GM18867 (cell line): ENCODE results near the gene OR5C1.
"Not testable (repeated sequence)": the region's sequence is repeated elsewhere in the genome, so short reads cannot be mapped to it uniquely, and the experiment has no call there.

ENCODE experiments used
- ATAC-seq: cut with Tn5 transposase; IDR thresholded peaks from one replicate; pipeline ENCODE4 v1.9.1; 2021; ENCODE audit warnings: mild to moderate bottlenecking, moderate library complexity; ENCODE audit not compliant: unreplicated experiment

Gene OR5C1

DNA sequence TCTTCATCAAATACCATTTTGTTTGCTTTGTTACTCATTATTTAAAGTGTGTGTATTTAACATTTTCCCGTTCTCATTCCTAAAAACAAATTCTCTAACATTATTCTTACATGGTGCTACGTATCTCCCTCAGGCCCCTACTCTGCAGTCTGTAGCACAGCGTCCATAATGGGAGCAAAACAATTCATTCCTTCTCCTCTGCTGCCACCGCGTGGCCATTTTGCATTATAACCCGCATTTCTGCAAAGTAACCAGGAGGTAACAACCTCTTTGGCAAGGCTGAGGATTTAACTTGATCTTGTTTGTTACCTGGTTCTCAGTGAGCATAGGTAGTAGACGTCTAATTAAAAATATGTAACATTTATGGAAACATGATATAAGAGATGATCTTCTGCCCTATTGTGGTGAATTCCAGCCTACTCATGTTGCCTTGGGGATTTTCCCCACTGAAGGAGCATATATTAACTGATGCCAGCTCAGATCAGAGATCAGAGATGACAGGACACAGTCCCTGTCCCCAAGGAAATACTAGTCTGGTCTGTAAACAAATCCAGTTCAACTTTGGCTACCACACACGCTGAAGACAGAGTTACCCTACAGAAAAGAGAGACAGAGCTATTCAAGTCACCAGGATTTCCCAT lies 21.7 kb downstream of the OR5C1 start:
- peak; percentile 81 for ATAC-seq

DNA sequence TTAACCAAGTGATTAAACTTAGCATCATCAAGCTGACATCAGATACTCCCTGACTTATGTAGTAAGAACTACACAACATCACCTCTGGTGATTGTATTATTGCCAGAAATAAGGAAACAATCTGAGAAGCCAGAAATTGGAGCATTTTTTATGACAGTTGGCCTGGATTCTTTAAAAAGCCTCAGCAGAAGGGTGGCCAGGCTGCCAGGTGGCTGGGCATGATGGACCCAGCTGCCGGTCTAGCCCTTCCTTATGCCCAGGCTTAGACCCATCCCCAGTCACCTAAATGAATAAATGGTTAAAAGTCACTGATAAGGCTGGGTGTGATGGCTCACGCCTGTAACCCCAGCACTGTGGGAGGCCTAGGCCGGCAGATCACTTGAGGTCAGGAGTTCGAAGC lies 24.0 kb downstream of the OR5C1 start:
- no peak for ATAC-seq

DNA sequence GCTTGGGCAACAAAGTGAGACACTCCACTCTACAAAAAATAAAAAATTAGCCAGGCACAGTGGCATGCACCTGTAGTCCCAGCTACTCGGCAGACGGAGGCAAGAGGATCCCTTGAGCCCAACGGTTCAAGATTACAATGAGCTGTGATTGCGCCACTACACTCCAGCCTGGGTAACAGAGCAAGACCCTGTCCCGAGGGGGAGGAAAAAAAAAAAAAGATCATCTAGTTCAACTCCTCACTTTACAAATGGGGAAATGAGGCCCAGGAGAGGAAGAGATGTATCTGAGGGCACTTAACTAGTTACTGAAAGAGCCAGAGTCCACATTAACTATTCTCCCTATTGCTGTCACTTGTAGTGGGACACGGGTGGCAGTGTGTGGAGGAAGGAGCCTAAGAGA lies 25.8 kb downstream of the OR5C1 start:
- ATAC-seq, result no peak

DNA sequence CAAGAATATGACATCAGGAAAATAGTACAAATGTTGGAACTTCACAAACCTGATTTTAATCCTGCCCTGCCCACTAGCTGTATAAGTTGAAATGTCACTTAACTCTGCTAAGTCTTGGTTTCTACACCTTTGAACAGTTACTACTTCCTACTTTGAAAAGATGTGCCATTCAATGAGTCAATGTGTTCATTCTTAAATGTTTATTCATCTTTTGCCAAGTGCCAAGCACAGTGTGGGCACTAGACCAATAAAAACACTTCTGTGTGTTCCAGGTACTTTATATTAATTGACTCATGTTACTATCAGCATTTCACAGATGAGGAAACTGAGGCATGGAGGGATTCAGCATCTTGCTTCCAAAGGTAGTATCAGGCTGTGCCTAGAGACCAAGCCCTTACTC lies 26.8 kb downstream of the OR5C1 start:
- ATAC-seq, result no peak

DNA sequence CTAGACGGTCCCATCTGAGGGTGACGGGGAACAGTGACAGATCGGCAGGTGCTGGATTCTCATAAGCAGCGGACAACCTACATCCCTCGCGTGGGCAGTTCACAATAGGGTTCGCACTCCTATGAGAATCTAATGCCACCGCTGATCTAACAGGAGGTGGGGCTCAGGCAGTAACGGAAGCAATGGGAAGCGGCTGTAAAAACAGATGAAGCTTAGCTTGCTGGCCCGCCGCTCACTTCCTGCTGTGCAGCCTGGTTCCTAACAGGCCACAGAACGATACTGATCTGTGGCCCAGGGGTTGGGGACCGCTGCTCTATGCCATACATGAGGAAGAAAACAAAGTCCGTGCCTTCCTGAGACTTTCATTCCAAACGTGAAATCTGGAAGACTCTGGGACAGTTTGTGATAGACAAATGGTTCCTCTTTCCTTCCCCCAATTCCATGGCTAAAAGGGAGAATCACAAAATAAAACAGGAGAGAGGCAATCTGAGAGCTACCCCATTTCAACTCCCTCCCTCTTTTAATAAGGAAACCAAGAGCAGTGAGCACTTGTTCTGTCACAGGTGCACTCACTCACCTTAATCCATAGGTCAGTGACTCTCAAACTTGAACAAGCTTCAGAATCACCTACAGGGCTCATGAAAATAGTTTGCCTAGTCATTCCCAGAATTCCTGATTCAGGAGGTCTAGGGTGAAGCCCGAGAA lies 27.6 kb downstream of the OR5C1 start:
- no peak for ATAC-seq

DNA sequence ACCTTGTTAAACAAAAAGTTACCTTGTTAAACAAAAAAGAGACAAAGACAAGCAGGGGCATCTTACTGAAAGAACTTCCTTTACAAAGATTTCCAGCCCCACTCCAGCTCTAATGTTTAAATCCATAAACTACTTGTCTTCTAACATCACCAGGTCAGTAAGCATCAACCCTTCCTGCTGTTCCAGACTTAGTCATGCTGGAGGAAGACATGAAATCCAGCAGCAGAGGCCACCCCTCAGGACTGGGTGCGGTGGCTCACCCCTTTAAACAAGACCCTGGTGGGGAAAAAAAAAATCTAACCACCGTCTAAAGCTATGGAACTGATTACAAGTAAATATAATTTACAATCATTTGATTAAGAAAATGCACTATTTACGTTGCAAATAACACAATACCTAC lies 30.6 kb downstream of the OR5C1 start:
- no peak for ATAC-seq

DNA sequence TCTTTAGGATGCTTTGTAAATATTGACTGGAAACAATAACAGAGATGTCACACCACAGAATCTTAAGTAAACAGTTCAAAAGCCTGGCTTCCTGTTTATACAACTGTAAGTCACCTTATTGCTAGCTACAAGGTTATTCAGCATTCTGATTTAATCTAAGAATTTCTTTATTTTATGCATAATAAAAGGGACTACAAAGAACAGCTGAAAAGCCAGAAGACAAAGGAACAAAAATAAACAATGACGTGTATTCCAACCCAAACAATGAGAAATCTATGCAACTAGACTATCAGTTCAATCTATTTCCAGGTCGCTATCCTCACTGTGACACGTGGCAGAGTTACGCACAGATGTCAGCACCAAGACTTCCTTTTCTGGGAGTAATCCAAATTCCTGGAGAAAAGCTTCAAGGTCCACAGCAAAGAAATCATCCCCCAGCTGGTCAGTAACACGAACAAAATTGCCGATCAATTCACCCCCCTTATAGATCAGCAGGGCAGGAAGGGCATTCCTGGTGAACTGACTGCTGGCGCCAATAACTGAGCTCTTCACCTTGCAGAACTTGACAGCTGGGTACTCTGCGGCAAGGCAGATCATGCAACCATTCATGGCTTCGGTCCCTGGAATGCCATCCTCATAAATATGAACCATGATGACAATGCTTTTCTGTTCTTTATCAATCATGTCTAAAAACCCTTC lies 31.2 kb downstream of the OR5C1 start:
- ATAC-seq, result no peak

DNA sequence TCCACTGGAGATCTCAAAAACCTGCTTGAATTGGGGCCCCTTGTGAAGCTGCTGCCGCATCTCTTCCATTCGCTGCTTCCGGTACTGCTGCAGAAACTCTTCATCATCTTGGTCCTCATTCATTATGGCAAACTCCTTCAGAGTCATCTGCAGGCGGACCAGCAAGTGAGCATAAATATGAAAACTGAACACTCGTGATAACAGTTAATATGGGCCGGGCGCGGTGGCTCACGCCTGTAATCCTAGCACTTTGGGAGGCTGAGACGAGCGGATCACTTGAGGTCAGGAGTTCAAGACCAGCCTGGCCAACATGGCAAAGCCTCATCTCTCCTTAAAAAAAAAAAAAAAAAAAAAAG lies 31.7 kb downstream of the OR5C1 start:
- ATAC-seq, result no peak

DNA sequence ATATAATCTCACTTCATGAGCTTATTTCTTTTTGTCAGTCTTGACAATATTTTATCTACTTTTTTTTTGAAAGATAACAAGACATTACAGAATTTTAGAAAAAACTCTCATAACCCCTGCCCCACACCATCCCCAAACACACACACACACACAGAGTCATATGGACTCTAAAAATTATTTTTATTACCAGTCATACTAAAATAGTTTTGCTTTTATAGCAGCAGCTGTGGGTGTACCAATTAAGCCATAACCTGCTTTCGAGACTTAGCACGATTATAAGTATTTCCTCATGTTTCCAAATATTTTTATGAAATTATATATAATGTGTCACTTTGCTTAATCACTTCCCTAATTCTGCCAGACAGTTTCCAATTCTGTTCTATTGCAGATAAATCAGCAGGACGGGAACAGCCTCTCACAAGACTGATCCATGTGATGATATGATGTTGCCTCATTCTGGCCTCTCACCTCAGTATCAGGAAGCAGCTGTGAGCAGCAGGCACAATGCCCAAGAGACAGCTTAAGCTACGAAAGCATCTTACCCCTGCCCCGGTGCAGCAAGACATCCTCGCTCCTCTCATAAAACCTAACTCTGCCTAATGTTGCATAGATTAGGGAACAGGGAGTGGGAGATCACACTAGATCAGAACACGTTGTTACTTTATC lies 32.7 kb downstream of the OR5C1 start:
- ATAC-seq, result no peak

DNA sequence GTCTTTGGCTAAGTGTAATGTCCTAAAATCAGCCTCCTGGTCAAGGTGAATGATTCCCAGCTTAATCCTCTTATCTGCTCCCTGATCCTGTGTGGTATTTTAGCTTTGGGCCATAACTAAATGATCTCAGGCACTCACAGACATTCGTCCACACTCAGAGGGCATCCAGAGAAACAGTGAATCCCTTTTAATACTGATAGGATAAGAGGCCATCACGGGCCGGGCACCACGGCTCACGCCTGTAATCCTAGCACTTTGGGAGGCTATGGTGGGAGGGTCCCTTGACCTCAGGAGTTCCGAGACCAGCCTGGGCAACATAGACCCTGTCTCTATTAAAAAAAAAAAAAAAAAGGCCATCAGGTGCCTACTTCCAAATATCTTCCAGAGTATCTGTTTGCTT lies 33.3 kb downstream of the OR5C1 start:
- ATAC-seq, result no peak

DNA sequence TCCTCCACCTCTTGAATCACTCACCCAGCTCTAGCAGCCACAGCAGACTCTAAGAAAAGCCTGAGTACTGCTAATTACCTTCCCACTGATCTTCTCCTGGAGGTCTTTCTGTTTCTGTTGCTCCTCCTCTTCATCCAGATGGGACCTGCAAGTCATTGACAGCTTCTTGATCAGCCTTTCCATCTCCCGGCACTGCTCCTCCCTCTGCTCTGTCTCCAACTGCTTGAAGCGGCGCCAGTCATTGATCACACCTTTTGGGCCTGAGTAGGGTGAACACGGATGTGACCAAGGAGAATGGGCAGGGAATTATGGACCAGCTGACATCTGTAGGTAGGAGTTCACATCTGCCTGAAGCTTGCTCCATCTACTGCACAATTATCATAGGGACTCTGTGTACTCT lies 34.2 kb downstream of the OR5C1 start:
- ATAC-seq, result no peak

DNA sequence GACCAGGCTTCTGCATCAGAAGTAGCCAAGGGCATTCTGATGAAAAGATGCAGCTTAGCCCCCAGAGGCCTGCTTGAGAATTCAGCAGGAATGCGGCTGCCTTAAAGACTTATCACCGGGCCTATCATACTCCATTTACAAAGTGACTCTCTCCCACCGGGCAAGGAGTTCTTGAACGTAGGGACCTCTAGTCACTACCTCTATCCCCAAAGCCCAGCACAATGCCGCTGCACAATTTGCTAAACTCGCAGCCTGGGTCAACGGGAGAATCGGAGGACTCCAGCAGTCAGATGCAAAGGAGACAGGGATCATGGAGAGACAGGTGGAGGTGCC lies 39.0 kb downstream of the OR5C1 start:
- peak; percentile 18 for ATAC-seq

DNA sequence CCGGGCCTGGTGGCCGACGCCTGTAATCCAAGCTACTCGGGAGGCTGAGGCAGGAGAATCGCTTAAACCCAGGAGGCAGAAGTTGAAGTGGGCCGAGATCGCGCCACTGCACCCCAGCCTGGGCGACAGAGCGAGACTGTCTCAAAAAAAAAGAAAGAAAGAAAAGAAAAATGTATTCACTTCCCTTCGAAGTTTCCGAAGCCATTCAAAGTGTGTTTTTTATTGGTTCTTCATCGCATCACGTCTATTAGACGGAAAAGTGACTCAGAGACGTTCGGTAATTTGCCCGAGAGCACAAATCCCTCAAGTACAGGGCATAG lies 40.2 kb downstream of the OR5C1 start:
- ATAC-seq, result not testable (repeated sequence)

DNA sequence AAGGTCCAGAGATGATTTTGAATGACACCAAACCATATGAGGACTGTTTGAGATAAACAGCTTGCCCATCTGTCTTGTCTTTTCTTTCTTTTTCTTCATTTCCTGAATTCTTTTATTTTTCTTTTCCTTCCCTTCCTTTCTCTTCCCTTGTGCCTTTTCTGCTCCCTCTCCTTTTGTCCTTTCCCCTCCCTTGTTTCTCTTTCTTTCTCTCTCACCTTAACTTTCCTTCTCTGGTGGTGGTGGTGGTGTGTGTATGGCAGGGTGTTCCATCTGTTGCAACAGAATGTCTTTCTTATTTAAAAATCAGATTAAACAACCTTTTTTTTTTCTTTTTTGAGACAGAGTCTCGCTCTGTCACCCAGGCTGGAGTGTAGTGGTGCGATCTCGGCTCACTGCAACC lies 43.5 kb downstream of the OR5C1 start:
- no peak for ATAC-seq

DNA sequence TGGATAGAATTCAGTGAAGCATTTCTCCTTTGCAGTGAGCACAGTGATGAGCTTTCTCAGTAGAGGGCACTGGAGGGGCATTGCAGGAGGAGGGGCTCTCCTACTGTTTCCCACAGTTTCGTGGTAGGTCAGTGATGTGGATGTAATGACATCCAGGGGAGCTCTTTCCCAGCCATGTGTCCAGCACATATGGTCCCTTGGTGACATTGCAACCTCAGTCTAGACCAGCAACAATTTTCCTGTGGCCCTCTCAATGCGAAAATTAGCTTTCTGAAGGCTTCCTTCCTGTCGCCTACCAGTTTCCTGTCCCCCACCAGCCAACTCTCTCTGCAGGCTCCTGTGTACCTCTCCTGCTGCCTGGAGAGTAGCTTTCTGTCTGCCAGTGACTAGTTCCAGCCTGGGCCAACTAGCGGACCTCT lies 46.6 kb downstream of the OR5C1 start:
- ATAC-seq, result no peak

DNA sequence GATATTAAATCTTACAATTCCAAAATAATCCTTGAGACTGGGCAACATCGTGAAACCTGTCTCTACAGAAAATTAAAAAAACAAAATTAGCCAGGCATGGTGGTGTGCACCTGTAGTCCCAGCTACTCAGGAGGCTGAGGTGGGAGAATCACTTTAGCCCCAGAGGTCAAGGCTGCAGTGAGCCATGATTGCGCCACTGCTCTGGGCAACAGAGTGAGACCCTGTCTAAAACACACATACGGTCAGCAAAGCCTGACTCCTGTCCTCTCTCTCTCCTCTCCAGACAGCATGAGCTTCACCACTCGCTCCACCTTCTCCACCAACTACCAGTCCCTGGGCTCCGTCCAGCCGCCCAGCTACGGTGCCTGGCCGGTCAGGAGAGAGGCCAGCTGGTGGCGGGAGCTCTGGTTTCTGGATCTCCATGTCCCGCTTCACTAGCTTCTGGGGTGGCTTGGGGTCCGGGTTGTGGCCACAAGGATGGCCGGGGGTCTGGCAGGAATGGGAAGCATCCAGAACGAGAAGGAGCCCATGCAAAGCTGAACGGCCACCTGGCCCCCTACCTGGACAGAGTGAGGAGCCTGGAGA lies 48.6 kb downstream of the OR5C1 start:
- ATAC-seq, result no peak

DNA sequence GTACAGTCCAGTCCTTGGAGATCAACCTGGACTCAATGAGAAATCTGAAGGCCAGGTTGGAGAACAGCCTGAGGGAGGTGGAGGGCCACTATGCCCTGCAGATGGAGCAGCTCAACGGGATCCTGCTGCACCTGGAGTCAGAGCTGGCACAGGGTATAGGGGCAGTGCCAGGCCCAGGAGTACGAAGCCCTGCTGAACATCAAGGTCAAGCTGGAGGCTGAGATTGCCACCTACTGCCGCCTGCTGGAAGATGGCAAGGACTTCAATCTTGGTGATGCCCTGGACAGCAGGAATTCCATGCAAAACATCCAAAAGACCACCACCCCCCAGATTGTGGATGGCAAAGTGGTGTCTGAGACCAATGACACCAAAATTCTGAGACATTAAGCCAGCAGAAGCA lies 49.7 kb downstream of the OR5C1 start:
- ATAC-seq, result not testable (repeated sequence)
